Thyroid gland (tissue), 4 donors: ENCODE data around the gene MICALL1. TPM values are rescaled to one million over a fixed set of nuclear protein-coding genes. Genes with fewer than 3 reads are reported as not detected.

Experiments
- DNase-seq, 2 donors: peaks; one replicate each; pipeline ENCODE4 v3.0.0-alpha.2; 2019
- H3K27ac ChIP-seq, 3 donors: fragments of 200-600 bp; sonication (generic); 1 replicate in 2 of 3; 2 replicates in 1 of 3; pipeline ENCODE4 v1.5.1; 2016 to 2019; ENCODE audit warnings: mild to moderate bottlenecking in 1 of 3, moderate library complexity in 1 of 3
- H3K27me3 ChIP-seq: fragments of 200-600 bp; sonication (generic); one replicate; pipeline ENCODE4 v1.5.1; 2019
- H3K36me3 ChIP-seq, 2 donors: fragments of 200-600 bp; sonication (generic); one replicate each; pipeline ENCODE4 v1.5.1; 2016 to 2019
- H3K4me1 ChIP-seq, 2 donors: fragments of 200-600 bp; sonication (generic); one replicate each; pipeline ENCODE4 v1.5.1; 2017 to 2019
- H3K4me3 ChIP-seq, 3 donors: fragments of 200-600 bp; sonication (generic); replicated peaks in 1 of 3; 1 replicate in 2 of 3; 2 replicates in 1 of 3; pipeline ENCODE4 v1.5.1; 2016; ENCODE audit warnings: mild to moderate bottlenecking in 1 of 3
- H3K9me3 ChIP-seq: fragments of 200-600 bp; sonication (generic); one replicate; pipeline ENCODE4 v1.5.1; 2017
- CTCF ChIP-seq, 6 experiments: fragments of 200-600 bp in 3 of 6; fragments of 450-650 bp in 3 of 6; sonication (generic) in 3 of 6; IDR thresholded peaks; one replicate each; pipeline ENCODE4 v1.5.1; 2016 to 2019; ENCODE audit warnings: antibody characterized with exemption in 6 of 6, mild to moderate bottlenecking in 2 of 6, inconsistent platforms in 1 of 6, moderate library complexity in 1 of 6
- POLR2A ChIP-seq, 2 donors: fragments of 450-650 bp; IDR thresholded peaks; one replicate each; pipeline ENCODE4 v1.6.1; 2017; ENCODE audit warnings: antibody characterized with exemption in 2 of 2, mild to moderate bottlenecking in 2 of 2, moderate library complexity in 1 of 2
- WGBS, 2 donors: methylation state at CpG; one replicate each; pipeline ENCODE4 v1.1.5; 2017; 5-methylcytosine and 5-hydroxymethylcytosine counted together
- intact Hi-C: fragments of 100-400 bp; cut with DNase I; formaldehyde crosslinking; loops from one replicate; pipeline ENCODE4 v1.15.1; 2023
- total RNA-seq, 4 donors: library from RNA; depleted of rRNA; stranded (reverse); fragments of >200 nt; gene quantifications; one replicate each; pipeline ENCODE4 v1.2.3, GENCODE V29; 2016

Gene MICALL1
- total RNA-seq, 4 donors from 2014 or later, result 22.2 to 48.3 (median 30.8) TPM

GRCh38 chr22:37985751-37986281 is 79.7 kb downstream of the MICALL1 start:
- H3K36me3 ChIP-seq, result no peaks in the 10 kb centered on the region
- intact Hi-C loops, result no loop called here
- no peak overlapping the region for H3K4me3 ChIP-seq
- H3K9me3 ChIP-seq, result no peaks in the 10 kb centered on the region
- no peak for DNase-seq
- no peak overlapping the region for H3K27ac ChIP-seq
- TF ChIP-seq POLR2A (IDR thresholded peaks at IDR 0.05) (no peak), CTCF (IDR thresholded peaks at IDR 0.05) (no peak)
- 88 to 94% methylated on average over 26 to 27 of the region's 27 CpGs for WGBS, 2 donors
- no peaks in the 10 kb centered on the region for H3K27me3 ChIP-seq
- H3K4me1 ChIP-seq, result no peaks in the 10 kb centered on the region

GRCh38 chr22:37986371-37986770 is 80.3 kb downstream of the MICALL1 start:
- Histone ChIP-seq H3K4me3 (no peak overlapping the region), H3K27me3 (no peaks in the 10 kb centered on the region), H3K4me1 (no peaks in the 10 kb centered on the region), H3K9me3 (no peaks in the 10 kb centered on the region), H3K36me3 (no peaks in the 10 kb centered on the region), H3K27ac (no peak overlapping the region)
- 83 to 96% methylated on average over 6 to 7 of the region's 7 CpGs for WGBS, 2 donors
- intact Hi-C loops, result no loop called here
- no peak for DNase-seq
- no peak for TF ChIP-seq POLR2A (IDR thresholded peaks at IDR 0.05)
- TF ChIP-seq CTCF (IDR thresholded peaks at IDR 0.05), result no peak

GRCh38 chr22:37989146-37990045 is 83.3 kb downstream of the MICALL1 start:
- Histone ChIP-seq H3K4me3 (no peak overlapping the region), H3K27ac (no peak overlapping the region), H3K36me3 (no peaks in the 10 kb centered on the region), H3K9me3 (no peaks in the 10 kb centered on the region), H3K4me1 (no peaks in the 10 kb centered on the region), H3K27me3 (no peaks in the 10 kb centered on the region)
- intact Hi-C loops, result no loop called here
- WGBS, 2 donors, result 90 to 92% methylated on average over 13 to 14 of the region's 14 CpGs
- no peak for DNase-seq
- no peak for TF ChIP-seq CTCF (IDR thresholded peaks at IDR 0.05)
- TF ChIP-seq POLR2A (IDR thresholded peaks at IDR 0.05), result no peak

GRCh38 chr22:37990301-37990700 is 84.2 kb downstream of the MICALL1 start:
- 79 to 85% methylated on average over 4 to 5 of the region's 5 CpGs for whole genome bisulfite sequencing, 2 donors
- H3K4me3 ChIP-seq, result no peak overlapping the region
- no peak for DNase-seq
- TF ChIP-seq POLR2A (IDR thresholded peaks at IDR 0.05) (no peak), CTCF (IDR thresholded peaks at IDR 0.05) (no peak)
- no peaks in the 10 kb centered on the region for H3K9me3 ChIP-seq
- no peaks in the 10 kb centered on the region for H3K27me3 ChIP-seq
- no peaks in the 10 kb centered on the region for H3K36me3 ChIP-seq
- H3K4me1 ChIP-seq, result no peaks in the 10 kb centered on the region
- intact Hi-C loops, result no loop called here
- no peak overlapping the region for H3K27ac ChIP-seq

GRCh38 chr22:37990862-37991261 is 84.8 kb downstream of the MICALL1 start:
- intact Hi-C loops, result no loop called here

More at GRCh38 chr22:37990862-37991261, 84.8 kb downstream of the MICALL1 start:
- DNase-seq, result no peak
- WGBS, 2 donors, result 92 to 94% methylated on average over 7 of the region's 7 CpGs
- H3K9me3 ChIP-seq, result no peaks in the 10 kb centered on the region
- H3K4me3 ChIP-seq, result no peak overlapping the region
- no peaks in the 10 kb centered on the region for H3K27me3 ChIP-seq
- no peak overlapping the region for H3K27ac ChIP-seq
- H3K4me1 ChIP-seq, result no peaks in the 10 kb centered on the region
- TF ChIP-seq POLR2A (IDR thresholded peaks at IDR 0.05) (no peak), CTCF (IDR thresholded peaks at IDR 0.05) (no peak)
- no peaks in the 10 kb centered on the region for H3K36me3 ChIP-seq
